Activated B cell treated with CpG ODN at 0.5 μM for 24 hours (primary cell): ENCODE data around the gene POU2F2. TPM values are rescaled to one million over a fixed set of nuclear protein-coding genes. Genes with fewer than 3 reads are reported as not detected.

ENCODE experiments used
- ATAC-seq: fragments of 200-7000 bp; cut with Tn5 transposase; one replicate; pipeline ENCODE4 v1.10.0; 2021; ENCODE audit warnings: low read depth, mild to moderate bottlenecking, moderate library complexity
- CTCF ChIA-PET: fragments of 350-600 bp; sonication (Branson Sonifier 250); formaldehyde crosslinking; loops from one replicate; lab custom pipeline; 2021; ENCODE audit warnings: antibody characterized with exemption; lab: Charles Lee
- POLR2A ChIA-PET: fragments of 350-600 bp; sonication (Branson Sonifier 250); formaldehyde crosslinking; loops from one replicate; lab custom pipeline; 2021; ENCODE audit warnings: antibody characterized with exemption; lab: Charles Lee
- DNase-seq: peaks from one replicate; pipeline ENCODE4 v3.0.0; 2022
- H3K27ac Mint-ChIP-seq: one replicate; pipeline ENCODE4 v1.8.0; 2020; ENCODE audit warnings: mixed read lengths
- H3K27me3 Mint-ChIP-seq: one replicate; pipeline ENCODE4 v1.8.0; 2021; ENCODE audit warnings: mixed read lengths
- H3K36me3 Mint-ChIP-seq: one replicate; pipeline ENCODE4 v1.8.0; 2021; ENCODE audit warnings: low read depth, mixed read lengths
- H3K4me1 Mint-ChIP-seq: one replicate; pipeline ENCODE4 v1.8.0; 2021; ENCODE audit warnings: mixed read lengths
- H3K4me3 Mint-ChIP-seq: one replicate; pipeline ENCODE4 v1.8.0; 2020; ENCODE audit warnings: mild to moderate bottlenecking, mixed read lengths
- H3K9me3 Mint-ChIP-seq: one replicate; pipeline ENCODE4 v1.8.0; 2020; ENCODE audit warnings: mixed read lengths
- intact Hi-C: fragments of 100-400 bp; cut with micrococcal nuclease; formaldehyde crosslinking; loops from one replicate; pipeline ENCODE4 v1.15.1; 2024
- total RNA-seq: library from RNA; stranded (reverse); gene quantifications from 2 replicates; pipeline ENCODE4 v1.2.3, GENCODE V29; 2022
- TF ChIP-seq, protein P1 (sequence below): fragments of 200-600 bp; IDR thresholded peaks from one replicate; pipeline ENCODE4 v1.8.0; 2022; ENCODE audit warnings: antibody characterized with exemption, mild to moderate bottlenecking

Gene POU2F2
- total RNA-seq, 1 donor from 2014 or later: 577 TPM

DNA sequence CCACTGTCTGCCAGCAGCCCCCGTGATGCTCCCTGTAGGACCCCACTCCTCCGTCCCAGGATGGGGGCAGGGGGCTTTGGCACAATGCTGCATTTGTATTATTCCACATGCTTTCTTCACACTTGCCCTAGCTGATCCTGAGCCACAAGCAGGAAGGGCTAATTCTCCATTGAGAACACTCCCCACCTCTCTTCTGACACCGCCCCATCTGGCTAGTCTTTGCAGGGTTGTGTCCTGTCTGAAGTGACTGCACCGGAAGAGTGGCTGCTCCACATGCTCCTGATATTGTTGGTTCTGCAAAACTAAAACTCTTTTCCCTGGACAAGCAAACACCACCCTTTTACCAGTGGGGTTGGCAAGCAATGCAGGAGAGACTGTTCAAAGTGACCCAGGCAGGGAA, 38.3 kb downstream of the POU2F2 start:
- POLR2A ChIA-PET: interaction anchor here (1.0 kb wide), 1 partner anchor 8 kb away, joined by 4 read pairs; no protein-coding TSS in a partner anchor
- no peak overlapping the region for H3K4me3 Mint-ChIP-seq
- H3K27ac Mint-ChIP-seq: peak overlapping the region; percentile 24

DNA sequence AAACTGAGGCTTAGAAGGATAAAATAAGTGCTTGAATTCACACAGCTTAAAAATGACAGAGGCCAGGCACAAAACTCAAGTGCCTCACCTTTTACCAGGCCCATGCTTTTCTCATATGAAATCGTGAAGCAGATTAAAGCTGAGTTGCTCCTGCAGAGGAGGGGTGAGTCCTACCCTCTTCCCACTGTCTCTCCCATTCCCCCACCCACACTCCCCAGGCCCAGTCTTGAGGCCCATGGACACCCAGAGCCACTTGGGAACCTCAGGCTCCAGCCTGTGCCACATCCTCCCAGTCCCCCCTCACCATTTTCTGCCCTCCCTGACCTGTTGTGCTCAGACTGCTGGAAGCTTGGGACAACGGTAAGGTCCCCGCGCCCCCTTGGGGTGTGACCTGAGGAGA, 38.7 kb downstream of the POU2F2 start:
- POLR2A ChIA-PET: interaction anchor here (0.5 to 0.8 kb wide), 3 partner anchors 9 to 93 kb away, joined by 3 to 5 read pairs (median 3); no protein-coding TSS in a partner anchor
- no peaks in the 10 kb centered on the region for H3K27me3 Mint-ChIP-seq
- TF ChIP-seq, protein P1, sequence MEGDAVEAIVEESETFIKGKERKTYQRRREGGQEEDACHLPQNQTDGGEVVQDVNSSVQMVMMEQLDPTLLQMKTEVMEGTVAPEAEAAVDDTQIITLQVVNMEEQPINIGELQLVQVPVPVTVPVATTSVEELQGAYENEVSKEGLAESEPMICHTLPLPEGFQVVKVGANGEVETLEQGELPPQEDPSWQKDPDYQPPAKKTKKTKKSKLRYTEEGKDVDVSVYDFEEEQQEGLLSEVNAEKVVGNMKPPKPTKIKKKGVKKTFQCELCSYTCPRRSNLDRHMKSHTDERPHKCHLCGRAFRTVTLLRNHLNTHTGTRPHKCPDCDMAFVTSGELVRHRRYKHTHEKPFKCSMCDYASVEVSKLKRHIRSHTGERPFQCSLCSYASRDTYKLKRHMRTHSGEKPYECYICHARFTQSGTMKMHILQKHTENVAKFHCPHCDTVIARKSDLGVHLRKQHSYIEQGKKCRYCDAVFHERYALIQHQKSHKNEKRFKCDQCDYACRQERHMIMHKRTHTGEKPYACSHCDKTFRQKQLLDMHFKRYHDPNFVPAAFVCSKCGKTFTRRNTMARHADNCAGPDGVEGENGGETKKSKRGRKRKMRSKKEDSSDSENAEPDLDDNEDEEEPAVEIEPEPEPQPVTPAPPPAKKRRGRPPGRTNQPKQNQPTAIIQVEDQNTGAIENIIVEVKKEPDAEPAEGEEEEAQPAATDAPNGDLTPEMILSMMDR: no peak
- intact Hi-C loops: no loop called here
- H3K9me3 Mint-ChIP-seq: no peaks in the 10 kb centered on the region
- DNase-seq: no peak
- peaks cover 35% of the 10 kb centered on the region for H3K4me1 Mint-ChIP-seq
- ATAC-seq: no peak
- H3K4me3 Mint-ChIP-seq: no peak overlapping the region
- H3K36me3 Mint-ChIP-seq: peaks cover 73% of the 10 kb centered on the region
- H3K27ac Mint-ChIP-seq: peak overlapping the region; percentile 41
- CTCF ChIA-PET: interaction anchor here (1.8 to 2.0 kb wide), 2 partner anchors 9 to 15 kb away, joined by 4 to 7 read pairs; no protein-coding TSS in a partner anchor

More for the DNA sequence above, 38.3 kb downstream of the POU2F2 start:
- Mint-ChIP-seq H3K27me3 (no peaks in the 10 kb centered on the region), H3K9me3 (no peaks in the 10 kb centered on the region), H3K4me1 (peaks cover 31% of the 10 kb centered on the region), H3K36me3 (peaks cover 76% of the 10 kb centered on the region)
- TF ChIP-seq, protein P1: no peak
- ATAC-seq (no peak), DNase-seq (no peak)
- intact Hi-C loops: no loop called here
- CTCF ChIA-PET: interaction anchor here (1.8 to 2.0 kb wide), 2 partner anchors 9 to 15 kb away, joined by 4 to 7 read pairs; no protein-coding TSS in a partner anchor

DNA sequence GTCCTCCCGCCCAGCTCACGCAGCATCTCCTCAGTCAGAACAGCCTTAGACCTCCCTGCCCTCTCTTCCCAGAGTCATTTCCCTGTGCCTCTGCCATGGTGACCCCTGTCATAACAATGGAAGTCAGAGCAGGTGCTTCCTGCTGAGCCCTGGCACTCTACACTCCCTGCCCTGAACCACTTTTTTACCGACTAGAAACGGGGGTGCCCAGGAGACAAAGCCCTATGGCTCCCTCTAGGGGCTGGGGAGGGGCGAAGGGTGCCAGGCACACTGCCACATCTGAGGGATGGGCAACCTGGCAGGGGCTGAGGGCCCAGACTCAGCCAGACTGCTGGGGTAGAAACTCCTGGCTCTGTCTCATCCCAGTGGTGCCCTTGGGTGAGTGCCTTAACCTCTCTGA, 39.9 kb downstream of the POU2F2 start:
- intact Hi-C loops: no loop called here

DNA sequence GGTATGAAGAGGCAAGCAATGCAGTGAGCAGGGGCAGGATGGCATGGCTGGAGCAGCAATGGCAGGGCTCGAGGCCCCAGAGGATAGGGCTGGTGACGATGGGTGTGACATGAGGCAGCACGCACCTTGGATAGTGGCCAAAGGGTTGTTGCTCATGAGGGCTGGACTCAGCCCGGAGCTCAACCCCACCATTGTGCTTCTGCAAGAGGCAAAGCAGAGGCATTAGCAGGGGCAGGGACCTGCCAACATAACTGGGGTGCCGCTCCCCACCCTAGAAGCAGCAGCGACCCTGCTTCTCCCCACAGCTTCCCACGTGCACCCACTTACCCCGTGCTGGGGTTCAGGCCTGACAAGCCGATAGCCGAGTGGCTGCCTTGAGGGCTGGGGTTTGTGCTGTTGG, 40.5 kb downstream of the POU2F2 start:
- intact Hi-C loops: no loop called here
- ATAC-seq (no peak), DNase-seq (no peak)
- H3K27ac Mint-ChIP-seq: no peak overlapping the region
- peaks cover 49% of the 10 kb centered on the region for H3K4me1 Mint-ChIP-seq
- CTCF ChIA-PET: no interaction called here
- no peaks in the 10 kb centered on the region for H3K27me3 Mint-ChIP-seq
- POLR2A ChIA-PET: interaction anchor here (0.7 to 1.2 kb wide), 4 partner anchors 10 to 40 kb away, joined by 3 to 4 read pairs (median 3); partner anchors contain the start of genes POU2F2 and ZNF574
- TF ChIP-seq, protein P1: no peak
- peaks cover 61% of the 10 kb centered on the region for H3K36me3 Mint-ChIP-seq
- no peak overlapping the region for H3K4me3 Mint-ChIP-seq
- no peaks in the 10 kb centered on the region for H3K9me3 Mint-ChIP-seq

More for the DNA sequence above, 39.9 kb downstream of the POU2F2 start:
- Mint-ChIP-seq H3K36me3 (peaks cover 65% of the 10 kb centered on the region), H3K27ac (peak overlapping the region; percentile 82), H3K4me3 (no peak overlapping the region), H3K9me3 (no peaks in the 10 kb centered on the region), H3K27me3 (no peaks in the 10 kb centered on the region), H3K4me1 (peaks cover 45% of the 10 kb centered on the region)
- TF ChIP-seq, protein P1: no peak
- POLR2A ChIA-PET: interaction anchor here (0.6 to 1.2 kb wide), 5 partner anchors 10 to 40 kb away, joined by 3 to 4 read pairs (median 3); partner anchors contain the start of genes POU2F2 and ZNF574
- no peak for DNase-seq
- CTCF ChIA-PET: interaction anchor here (1.8 kb wide), 1 partner anchor 8 kb away, joined by 4 read pairs; no protein-coding TSS in a partner anchor
- peak; percentile 41 for ATAC-seq

DNA sequence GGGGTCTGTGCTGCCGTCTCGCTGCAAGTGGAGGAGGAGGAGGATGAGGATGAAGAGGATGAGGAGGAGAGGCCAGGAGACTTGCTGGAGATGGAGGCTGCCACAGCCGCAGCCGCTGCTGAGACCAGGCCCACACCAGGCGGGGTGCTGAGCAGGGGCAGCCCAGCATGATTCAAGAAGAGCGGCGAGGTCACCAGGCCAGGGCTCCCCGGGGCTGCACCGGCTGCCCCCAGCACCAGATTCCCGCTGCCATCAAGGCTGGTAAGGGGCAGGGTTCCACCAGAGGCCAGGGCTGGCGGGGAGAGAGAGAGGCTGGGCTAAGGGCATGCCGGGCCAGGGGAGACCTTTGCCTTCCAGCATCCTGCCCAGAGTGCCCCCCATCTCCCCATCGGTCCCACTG, 40.9 kb downstream of the POU2F2 start:
- H3K27me3 Mint-ChIP-seq: no peaks in the 10 kb centered on the region
- peaks cover 50% of the 10 kb centered on the region for H3K4me1 Mint-ChIP-seq
- POLR2A ChIA-PET: interaction anchor here (1.2 to 1.6 kb wide), 3 partner anchors 10 to 108 kb away, joined by 3 to 6 read pairs (median 3); partner anchors contain the start of gene POU2F2
- no peak overlapping the region for H3K4me3 Mint-ChIP-seq
- H3K9me3 Mint-ChIP-seq: no peaks in the 10 kb centered on the region
- no peak for DNase-seq
- H3K36me3 Mint-ChIP-seq: peaks cover 56% of the 10 kb centered on the region
- intact Hi-C loops: no loop called here
- TF ChIP-seq, protein P1: no peak
- ATAC-seq: no peak
- CTCF ChIA-PET: no interaction called here
- H3K27ac Mint-ChIP-seq: peak overlapping the region; percentile 82
